Measurements from ENCODE around the gene TULP4. TPM values are rescaled to one million over a fixed set of nuclear protein-coding genes. Genes with fewer than 3 reads are reported as not detected.

The TULP4 gene
- total RNA-seq, 1 experiment from 2014 or later = 105 TPM

- intact Hi-C loops (cut with micrococcal nuclease; ENCODE audit: unreplicated experiment) = no loop called here
- no peak for DNase-seq
- H3K36me3 Mint-ChIP-seq (ENCODE audit: insufficient read depth, unreplicated experiment) = peaks cover 7% of the 10 kb centered on the region
- no peak overlapping the region for H3K27ac Mint-ChIP-seq (ENCODE audit: unreplicated experiment)
- H3K4me3 Mint-ChIP-seq (ENCODE audit: low read depth, unreplicated experiment) = no peak overlapping the region
- BruUV-seq (replicated peaks) = no TSS peak
- CTCF ChIA-PET = no interaction called here
- no peaks in the 10 kb centered on the region for H3K9me3 Mint-ChIP-seq (ENCODE audit: low read depth, unreplicated experiment)
- no peaks in the 10 kb centered on the region for H3K27me3 Mint-ChIP-seq (ENCODE audit: unreplicated experiment)
- no peak for TF ChIP-seq CTCF (IDR thresholded peaks at IDR 0.05; ENCODE audit: unreplicated experiment)
- H3K4me1 Mint-ChIP-seq (ENCODE audit: low read depth, unreplicated experiment) = no peaks in the 10 kb centered on the region
Observed at GRCh38 chr6:158278004-158278403, 34.3 kb upstream of the TULP4 start.

- no peak for DNase-seq
- intact Hi-C loops (cut with micrococcal nuclease; ENCODE audit: unreplicated experiment) = no loop called here
- Mint-ChIP-seq H3K27me3 (ENCODE audit: unreplicated experiment) (no peaks in the 10 kb centered on the region), H3K27ac (ENCODE audit: unreplicated experiment) (no peak overlapping the region), H3K4me3 (ENCODE audit: low read depth, unreplicated experiment) (no peak overlapping the region), H3K4me1 (ENCODE audit: low read depth, unreplicated experiment) (no peaks in the 10 kb centered on the region), H3K9me3 (ENCODE audit: low read depth, unreplicated experiment) (no peaks in the 10 kb centered on the region), H3K36me3 (ENCODE audit: insufficient read depth, unreplicated experiment) (peaks cover 2% of the 10 kb centered on the region)
- TF ChIP-seq CTCF (IDR thresholded peaks at IDR 0.05; ENCODE audit: unreplicated experiment) = no peak
- CTCF ChIA-PET = no interaction called here
- no TSS peak for BruUV-seq (replicated peaks)
Observed at GRCh38 chr6:158279615-158280014, 32.6 kb upstream of the TULP4 start.

DNA sequence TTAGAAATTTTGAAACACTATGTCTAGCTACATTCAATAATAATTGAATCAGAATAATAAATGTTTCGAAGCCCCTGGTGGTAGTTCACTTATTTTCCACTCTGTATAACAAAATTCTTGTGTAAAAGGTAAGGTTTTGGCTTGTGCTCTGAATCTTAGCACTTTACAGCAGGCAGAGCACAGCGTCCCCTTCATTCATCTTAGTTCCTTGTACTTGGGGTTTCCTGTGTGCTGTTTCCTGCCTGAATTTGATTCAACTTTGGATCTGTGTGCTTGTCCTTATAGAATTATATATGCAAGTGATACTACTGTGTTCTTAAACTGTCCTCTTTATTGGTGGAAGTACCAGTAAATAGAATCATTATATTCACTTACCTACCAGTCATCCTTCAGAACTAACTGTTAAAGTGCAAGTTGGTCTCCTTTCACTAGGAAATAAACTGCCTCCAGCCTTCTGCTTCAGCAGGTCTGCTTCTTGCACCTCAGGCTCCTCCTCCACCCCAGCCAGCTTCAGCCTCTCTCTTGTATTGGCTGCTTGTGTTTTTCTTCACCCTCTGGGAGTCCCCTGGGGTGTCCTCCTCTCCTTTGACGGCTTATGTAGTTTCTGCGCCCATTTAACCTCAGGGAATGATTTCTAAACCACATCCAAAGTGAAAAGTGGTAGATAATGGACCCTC, 28.8 kb upstream of the TULP4 start:
- Mint-ChIP-seq H3K36me3 (ENCODE audit: insufficient read depth, unreplicated experiment) (no peaks in the 10 kb centered on the region), H3K4me3 (ENCODE audit: low read depth, unreplicated experiment) (no peak overlapping the region), H3K27ac (ENCODE audit: unreplicated experiment) (no peak overlapping the region), H3K4me1 (ENCODE audit: low read depth, unreplicated experiment) (no peaks in the 10 kb centered on the region), H3K27me3 (ENCODE audit: unreplicated experiment) (no peaks in the 10 kb centered on the region), H3K9me3 (ENCODE audit: low read depth, unreplicated experiment) (no peaks in the 10 kb centered on the region)
- intact Hi-C loops (cut with micrococcal nuclease; ENCODE audit: unreplicated experiment) = no loop called here
- TF ChIP-seq CTCF (IDR thresholded peaks at IDR 0.05; ENCODE audit: unreplicated experiment) = no peak
- no TSS peak for BruUV-seq (replicated peaks)
- no peak for DNase-seq
- CTCF ChIA-PET = no interaction called here

- intact Hi-C loops (cut with micrococcal nuclease; ENCODE audit: unreplicated experiment) = no loop called here
- Mint-ChIP-seq H3K9me3 (ENCODE audit: low read depth, unreplicated experiment) (no peaks in the 10 kb centered on the region), H3K27me3 (ENCODE audit: unreplicated experiment) (no peaks in the 10 kb centered on the region), H3K4me1 (ENCODE audit: low read depth, unreplicated experiment) (no peaks in the 10 kb centered on the region), H3K27ac (ENCODE audit: unreplicated experiment) (no peak overlapping the region), H3K4me3 (ENCODE audit: low read depth, unreplicated experiment) (no peak overlapping the region), H3K36me3 (ENCODE audit: insufficient read depth, unreplicated experiment) (no peaks in the 10 kb centered on the region)
- no peak for DNase-seq
- TF ChIP-seq CTCF (IDR thresholded peaks at IDR 0.05; ENCODE audit: unreplicated experiment) = no peak
- BruUV-seq (replicated peaks) = no TSS peak
- CTCF ChIA-PET = no interaction called here
Observed at GRCh38 chr6:158284007-158284875, 28.0 kb upstream of the TULP4 start.
